GM21723 (cell line): ENCODE results near the gene DUSP8.
"Not testable (repeated sequence)": the region's sequence is repeated elsewhere in the genome, so short reads cannot be mapped to it uniquely, and the experiment has no call there.

Experiments
- ATAC-seq: cut with Tn5 transposase; IDR thresholded peaks from one replicate; pipeline ENCODE4 v1.9.1; 2021; ENCODE audit warnings: mild to moderate bottlenecking, moderate library complexity; ENCODE audit not compliant: unreplicated experiment

The DUSP8 gene

GRCh38 chr11:1589996-1590395 lies 17.9 kb upstream of the DUSP8 start:
- ATAC-seq = no peak

GRCh38 chr11:1589191-1589963 lies 17.3 kb upstream of the DUSP8 start:
- ATAC-seq = not testable (repeated sequence)

GRCh38 chr11:1586699-1587098 lies 14.6 kb upstream of the DUSP8 start:
- no peak for ATAC-seq

GRCh38 chr11:1584661-1585370 lies 12.7 kb upstream of the DUSP8 start, which contains the start of gene KRTAP5-1:
KRTAP5-1 (minus strand) TSS chr11:1585283; CDS start chr11:1585249, 34 bp downstream.
- not testable (repeated sequence) for ATAC-seq

- ATAC-seq = not testable (repeated sequence)
Observed at GRCh38 chr11:1582909-1583308, 10.8 kb upstream of the DUSP8 start.

GRCh38 chr11:1581976-1582375 lies 9.9 kb upstream of the DUSP8 start:
- ATAC-seq = no peak

- no peak for ATAC-seq
Observed at GRCh38 chr11:1576825-1577224, 4.8 kb upstream of the DUSP8 start.

- ATAC-seq = not testable (repeated sequence)
Observed at GRCh38 chr11:1575756-1576155, 3.7 kb upstream of the DUSP8 start.

GRCh38 chr11:1574933-1575242 lies 2.8 kb upstream of the DUSP8 start:
- no peak for ATAC-seq

GRCh38 chr11:1574238-1574932 lies 2.3 kb upstream of the DUSP8 start:
- no peak for ATAC-seq

- no peak for ATAC-seq
Observed at GRCh38 chr11:1573903-1574237, 1.8 kb upstream of the DUSP8 start.

- ATAC-seq = no peak
Observed at GRCh38 chr11:1573077-1573902, 1.2 kb upstream of the DUSP8 start.

GRCh38 chr11:1571760-1572196 lies 293 bp downstream of the DUSP8 start:
- ATAC-seq = peak; percentile 1

GRCh38 chr11:1570896-1571759 lies 943 bp downstream of the DUSP8 start:
- no peak for ATAC-seq

GRCh38 chr11:1570531-1570895 lies 1.6 kb downstream of the DUSP8 start:
- no peak for ATAC-seq

- no peak for ATAC-seq
Observed at GRCh38 chr11:1570001-1570453, 2.0 kb downstream of the DUSP8 start.

- no peak for ATAC-seq
Observed at GRCh38 chr11:1569251-1569780, 2.8 kb downstream of the DUSP8 start.

GRCh38 chr11:1568441-1568911 lies 3.6 kb downstream of the DUSP8 start:
- ATAC-seq = no peak

- ATAC-seq = no peak
Observed at GRCh38 chr11:1567721-1568100, 4.4 kb downstream of the DUSP8 start.
